Adrenal gland (tissue), 12 donors: ENCODE measurements around the gene TMEM132D. TPM values are rescaled to one million over a fixed set of nuclear protein-coding genes. Genes with fewer than 3 reads are reported as not detected.

Experiments
- DNase-seq, 7 donors: peaks; one replicate each; pipeline ENCODE4 v3.0.0-alpha.2; 2019 to 2020
- H3K27ac ChIP-seq, 5 donors: fragments of 200-600 bp; sonication (generic) in 4 of 5; 1 replicate in 3 of 5; 2 replicates in 2 of 5; pipeline versions ENCODE4 v1.5.1 to v1.8.0; 2016 to 2020; ENCODE audit warnings: mild to moderate bottlenecking in 1 of 5
- H3K27me3 ChIP-seq: fragments of 200-600 bp; 2 replicates; pipeline ENCODE4 v1.8.0; 2021
- H3K36me3 ChIP-seq, 2 donors: fragments of 200-600 bp; replicated peaks in 1 of 2; 1 replicate in 1 of 2; 2 replicates in 1 of 2; pipeline versions ENCODE4 v1.5.1 to v1.8.0; 2018 to 2022
- H3K4me1 ChIP-seq, 2 donors: fragments of 200-600 bp; replicated peaks in 1 of 2; 1 replicate in 1 of 2; 2 replicates in 1 of 2; pipeline versions ENCODE4 v1.5.1 to v1.8.0; 2018 to 2021
- H3K4me3 ChIP-seq, 4 donors: fragments of 200-600 bp; sonication (generic) in 3 of 4; one replicate each; pipeline ENCODE4 v1.5.1; 2016 to 2018
- H3K9me3 ChIP-seq, 3 donors: fragments of 200-600 bp; sonication (generic) in 1 of 3; replicated peaks in 1 of 3; 1 replicate in 2 of 3; 2 replicates in 1 of 3; pipeline versions ENCODE4 v1.5.1 to v1.8.0; 2016 to 2021
- POLR2A ChIP-seq, 2 donors: fragments of 450-650 bp; IDR thresholded peaks; one replicate each; pipeline ENCODE4 v1.6.1; 2017; ENCODE audit warnings: antibody characterized with exemption in 2 of 2, mild to moderate bottlenecking in 2 of 2, moderate library complexity in 1 of 2
- WGBS, 4 donors: extraction: QIAGEN DNeasy Blood & Tissue Kit in 2 of 4; methylation state at CpG; one replicate each; pipeline versions ENCODE4 v1.1.5 to v1.1.7; 2013 to 2017; 5-methylcytosine and 5-hydroxymethylcytosine counted together
- intact Hi-C, 2 donors: fragments of 100-400 bp; cut with DNase I; formaldehyde crosslinking; loops; one replicate each; pipeline versions ENCODE4 v1.14.1 to v1.15.0; 2022 to 2023
- polyA plus RNA-seq, 3 donors: library from polyadenylated mRNA; stranded (reverse); fragments of 200-250 nt in 2 of 3; fragments of 350-450 nt in 1 of 3; fragmentation: Illumina TruSeq in 1 of 3; extraction: RNeasy Lipid Tissue Mini Kit (QIAGEN cat#74804) in 1 of 3; gene quantifications; one replicate each; pipeline ENCODE4 v1.2.3, GENCODE V29; 2013 to 2014
- total RNA-seq, 9 donors: library from RNA; depleted of rRNA in 4 of 9; stranded (reverse); fragments of >200 nt in 4 of 9; fragments of 120-200 nt in 1 of 9; fragmentation: NEBNext Ultra II Directional in 1 of 9; extraction: Animal tissue kit (Norgen Biotek cat#: 25700) in 1 of 9; gene quantifications; one replicate each; pipeline versions ENCODE4 v1.1.0 to v1.2.4, GENCODE V29; 2013 to 2023
- TF ChIP-seq, protein P1 (sequence below), 6 experiments: fragments of 450-650 bp in 4 of 6; fragments of 200-600 bp in 2 of 6; sonication (generic) in 1 of 6; IDR thresholded peaks; 1 replicate in 5 of 6; 2 replicates in 1 of 6; pipeline versions ENCODE4 v1.5.1 to v1.8.0; 2016 to 2021; ENCODE audit warnings: antibody characterized with exemption in 6 of 6, mild to moderate bottlenecking in 2 of 6, moderate library complexity in 1 of 6
- donor health status: healthy with polysubstance abuse.
- donor health status: Bipolar disorder and iron deficiency.
- donor health status: DM: yes; HTN: yes; CAD: no.
- donor health status: DM: no; HTN: no; CAD: no.
- donor health status: DM: no; HTN: no; CAD: no.
- donor health status: DM: yes; HTN: yes; CAD: no.

The TMEM132D gene
- total and polyA plus RNA-seq, 12 donors = 0.03 to 0.83 (median 0.35) TPM; not detected in 8

DNA sequence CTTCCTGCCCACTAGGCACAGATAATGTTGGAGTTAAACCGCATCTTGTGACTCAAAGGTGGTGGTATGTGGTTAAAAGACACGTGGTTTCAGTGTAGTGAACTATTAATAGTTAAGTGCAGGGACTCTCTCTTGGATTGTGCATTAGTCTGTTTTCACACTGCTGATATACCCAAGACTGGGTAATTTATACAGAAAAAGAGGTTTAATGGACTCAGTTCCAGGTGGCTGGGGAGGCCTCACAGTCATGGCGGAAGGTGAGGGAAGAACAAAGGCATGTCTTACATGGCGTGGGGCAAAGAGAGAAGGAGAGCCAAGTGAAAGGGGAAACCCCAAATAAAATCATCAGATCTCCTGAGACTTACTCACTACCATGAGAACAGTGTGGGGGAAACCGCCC, 688.3 kb downstream of the TMEM132D start:
- WGBS, 4 donors = 87 to 92% (median 89%) methylated on average over 5 of the region's 5 CpGs
- TF ChIP-seq POLR2A (IDR thresholded peaks at IDR 0.05) = no peak
- TF ChIP-seq, protein P1, sequence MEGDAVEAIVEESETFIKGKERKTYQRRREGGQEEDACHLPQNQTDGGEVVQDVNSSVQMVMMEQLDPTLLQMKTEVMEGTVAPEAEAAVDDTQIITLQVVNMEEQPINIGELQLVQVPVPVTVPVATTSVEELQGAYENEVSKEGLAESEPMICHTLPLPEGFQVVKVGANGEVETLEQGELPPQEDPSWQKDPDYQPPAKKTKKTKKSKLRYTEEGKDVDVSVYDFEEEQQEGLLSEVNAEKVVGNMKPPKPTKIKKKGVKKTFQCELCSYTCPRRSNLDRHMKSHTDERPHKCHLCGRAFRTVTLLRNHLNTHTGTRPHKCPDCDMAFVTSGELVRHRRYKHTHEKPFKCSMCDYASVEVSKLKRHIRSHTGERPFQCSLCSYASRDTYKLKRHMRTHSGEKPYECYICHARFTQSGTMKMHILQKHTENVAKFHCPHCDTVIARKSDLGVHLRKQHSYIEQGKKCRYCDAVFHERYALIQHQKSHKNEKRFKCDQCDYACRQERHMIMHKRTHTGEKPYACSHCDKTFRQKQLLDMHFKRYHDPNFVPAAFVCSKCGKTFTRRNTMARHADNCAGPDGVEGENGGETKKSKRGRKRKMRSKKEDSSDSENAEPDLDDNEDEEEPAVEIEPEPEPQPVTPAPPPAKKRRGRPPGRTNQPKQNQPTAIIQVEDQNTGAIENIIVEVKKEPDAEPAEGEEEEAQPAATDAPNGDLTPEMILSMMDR (IDR thresholded peaks at IDR 0.05) = no peak
- intact Hi-C loops = no loop called here
- no peaks in the 10 kb centered on the region for H3K36me3 ChIP-seq
- H3K27ac ChIP-seq = no peak overlapping the region
- no peaks in the 10 kb centered on the region for H3K4me1 ChIP-seq
- no peaks in the 10 kb centered on the region for H3K9me3 ChIP-seq
- H3K4me3 ChIP-seq = no peak overlapping the region
- DNase-seq = no peak
- H3K27me3 ChIP-seq = no peaks in the 10 kb centered on the region

DNA sequence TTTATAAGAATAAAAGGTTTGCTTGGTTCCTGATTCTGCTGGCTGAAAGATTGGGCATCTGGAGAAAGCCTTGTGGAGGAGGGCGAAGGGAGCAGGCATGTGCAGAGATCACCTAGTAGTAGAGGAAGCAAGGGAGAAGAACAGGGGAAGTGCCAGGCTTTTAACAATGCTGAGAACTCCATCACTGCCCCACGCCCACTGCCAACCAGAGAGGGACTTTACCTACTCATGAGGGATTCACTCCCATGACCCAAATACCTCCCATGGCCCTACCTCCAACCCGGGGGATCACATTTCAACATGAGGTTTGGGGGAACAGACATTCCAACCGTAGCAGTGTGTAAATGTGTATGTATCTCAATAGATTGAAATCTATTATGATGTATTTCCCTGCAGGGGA, 690.3 kb downstream of the TMEM132D start:
- WGBS, 4 donors = 73 to 95% (median 76%) methylated on average over 4 of the region's 4 CpGs
- TF ChIP-seq, protein P1 (IDR thresholded peaks at IDR 0.05) = no peak
- TF ChIP-seq POLR2A (IDR thresholded peaks at IDR 0.05) = no peak
- Histone ChIP-seq H3K36me3 (no peaks in the 10 kb centered on the region), H3K27me3 (no peaks in the 10 kb centered on the region), H3K9me3 (no peaks in the 10 kb centered on the region), H3K4me1 (no peaks in the 10 kb centered on the region), H3K4me3 (no peak overlapping the region), H3K27ac (no peak overlapping the region)
- intact Hi-C loops = no loop called here
- no peak for DNase-seq

GRCh38 chr12:129211862-129212630, 691.8 kb downstream of the TMEM132D start:
- Histone ChIP-seq H3K4me3 (no peak overlapping the region), H3K9me3 (no peaks in the 10 kb centered on the region), H3K36me3 (no peaks in the 10 kb centered on the region), H3K4me1 (no peaks in the 10 kb centered on the region), H3K27me3 (no peaks in the 10 kb centered on the region), H3K27ac (no peak overlapping the region)
- no peak for TF ChIP-seq POLR2A (IDR thresholded peaks at IDR 0.05)
- TF ChIP-seq, protein P1 (IDR thresholded peaks at IDR 0.05) = no peak
- DNase-seq = no peak
- WGBS, 4 donors = 53 to 62% (median 58%) methylated on average over 11 of the region's 11 CpGs
- intact Hi-C loops = no loop called here

GRCh38 chr12:129208566-129208965, 695.3 kb downstream of the TMEM132D start:
- 60 to 76% (median 72%) methylated on average over 7 to 9 of the region's 9 CpGs for WGBS, 4 donors
- Histone ChIP-seq H3K4me3 (no peak overlapping the region), H3K4me1 (no peaks in the 10 kb centered on the region), H3K27me3 (no peaks in the 10 kb centered on the region), H3K36me3 (no peaks in the 10 kb centered on the region), H3K27ac (no peak overlapping the region), H3K9me3 (no peaks in the 10 kb centered on the region)
- TF ChIP-seq POLR2A (IDR thresholded peaks at IDR 0.05) = no peak
- TF ChIP-seq, protein P1 (IDR thresholded peaks at IDR 0.05) = no peak
- intact Hi-C loops = no loop called here
- no peak for DNase-seq
